Naive thymus-derived CD8-positive, alpha-beta T cell (primary cell): ENCODE measurements around the gene ADAM33. TPM values are rescaled to one million over a fixed set of nuclear protein-coding genes. Genes with fewer than 3 reads are reported as not detected.

Experiments
- ATAC-seq, 2 donors: fragments of 150-1000 bp; cut with Tn5 transposase in 1 of 2; sonication (Bioruptor Pico), chemical (Tn5 transposase) in 1 of 2; 1 replicate in 1 of 2; 2 replicates in 1 of 2; pipeline ENCODE4 v1.10.0; 2021; ENCODE audit warnings: mild to moderate bottlenecking in 2 of 2, moderate library complexity in 2 of 2
- POLR2A ChIA-PET: fragments of 350-600 bp; sonication (Branson Sonifier 250); formaldehyde crosslinking; loops from one replicate; lab custom pipeline; 2021; ENCODE audit warnings: antibody characterized with exemption; lab: Charles Lee
- DNase-seq, 10 donors: peaks; one replicate each; pipeline versions ENCODE4 v3.0.0 to v3.0.0-alpha.2; 2020 to 2022
- H3K27ac Mint-ChIP-seq, 10 donors: one replicate each; pipeline ENCODE4 v1.8.0; 2020 to 2022; ENCODE audit warnings: mild to moderate bottlenecking in 10 of 10, mixed read lengths in 10 of 10, moderate library complexity in 4 of 10, inconsistent platforms in 1 of 10
- H3K27me3 Mint-ChIP-seq, 5 donors: one replicate each; pipeline ENCODE4 v1.8.0; 2021 to 2022; ENCODE audit warnings: mixed read lengths in 5 of 5
- H3K36me3 Mint-ChIP-seq, 3 donors: one replicate each; pipeline ENCODE4 v1.8.0; 2020 to 2022; ENCODE audit warnings: mixed read lengths in 3 of 3, mild to moderate bottlenecking in 2 of 3, inconsistent platforms in 1 of 3
- H3K4me1 Mint-ChIP-seq, 4 donors: one replicate each; pipeline ENCODE4 v1.8.0; 2021 to 2022; ENCODE audit warnings: mixed read lengths in 4 of 4
- H3K4me3 Mint-ChIP-seq, 10 donors: one replicate each; pipeline ENCODE4 v1.8.0; 2020 to 2022; ENCODE audit warnings: mild to moderate bottlenecking in 10 of 10, mixed read lengths in 10 of 10, moderate library complexity in 6 of 10, inconsistent platforms in 1 of 10
- H3K9me3 Mint-ChIP-seq, 9 donors: one replicate each; pipeline ENCODE4 v1.8.0; 2020 to 2022; ENCODE audit warnings: mixed read lengths in 9 of 9, mild to moderate bottlenecking in 3 of 9, inconsistent platforms in 1 of 9, moderate library complexity in 1 of 9
- polyA plus RNA-seq, 3 donors: library from polyadenylated mRNA; unstranded; fragments of 300-500 nt; fragmentation: Illumina TruSeq; gene quantifications; one replicate each; pipeline ENCODE4 v1.2.3, GENCODE V29; 2021
- total RNA-seq, 8 experiments: library from RNA in 2 of 8; stranded (reverse) in 2 of 8; gene quantifications; one replicate each; pipeline ENCODE4 v1.2.3 and lab custom pipeline; 2021 to 2026

ADAM33 gene
- total and polyA plus RNA-seq, 5 experiments from 2014 or later = not detected

DNA sequence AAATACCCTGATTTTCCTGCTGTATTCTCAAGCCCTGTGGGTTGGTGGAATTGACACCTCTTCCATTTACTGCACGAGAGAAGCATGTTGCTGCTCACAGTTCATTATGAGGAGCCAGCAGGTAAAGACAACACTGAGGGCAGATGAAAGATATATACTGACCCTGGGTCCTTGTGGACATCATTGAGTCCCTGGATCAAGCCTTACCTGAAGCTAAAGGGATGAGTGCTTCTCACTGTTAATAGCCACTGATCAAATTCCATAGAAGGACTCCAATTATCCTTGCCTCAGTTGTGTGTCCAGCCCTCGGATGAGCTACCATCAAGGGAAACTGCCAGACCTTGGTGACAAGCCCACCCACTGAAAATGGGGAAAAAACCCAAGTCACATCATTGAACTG lies 38.3 kb upstream of the ADAM33 start:
- ATAC-seq (no peak), DNase-seq (no peak)
- Mint-ChIP-seq H3K27ac (no peak overlapping the region), H3K4me3 (no peak overlapping the region), H3K4me1 (peaks cover 0 to 3% (median 0%) of the 10 kb centered on the region in 4 donors), H3K27me3 (peaks cover 9 to 31% (median 22%) of the 10 kb centered on the region in 5 donors), H3K36me3 (no peaks in the 10 kb centered on the region), H3K9me3 (no peaks in the 10 kb centered on the region)
- POLR2A ChIA-PET = no interaction called here

DNA sequence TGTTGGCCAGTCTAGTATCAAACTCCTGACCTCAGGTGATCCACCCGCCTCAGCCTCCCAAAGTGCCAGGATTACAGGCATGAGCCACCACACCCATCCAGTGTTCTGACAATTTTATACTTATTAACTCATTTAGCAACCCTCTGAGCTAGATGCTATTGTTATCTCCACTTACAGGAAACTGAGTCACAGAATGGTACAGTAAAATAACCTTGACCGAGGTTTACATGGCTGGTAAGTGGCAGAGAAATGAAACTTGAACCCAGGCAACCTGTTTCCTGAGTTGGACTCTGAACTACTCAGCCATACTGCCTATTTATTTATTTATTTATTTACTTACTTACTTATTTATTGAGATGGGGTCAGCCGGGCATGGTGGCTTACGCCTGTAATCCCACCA lies 37.2 kb upstream of the ADAM33 start:
- no peaks in the 10 kb centered on the region for H3K36me3 Mint-ChIP-seq
- no peaks in the 10 kb centered on the region for H3K9me3 Mint-ChIP-seq
- no peak overlapping the region for H3K4me3 Mint-ChIP-seq

DNA sequence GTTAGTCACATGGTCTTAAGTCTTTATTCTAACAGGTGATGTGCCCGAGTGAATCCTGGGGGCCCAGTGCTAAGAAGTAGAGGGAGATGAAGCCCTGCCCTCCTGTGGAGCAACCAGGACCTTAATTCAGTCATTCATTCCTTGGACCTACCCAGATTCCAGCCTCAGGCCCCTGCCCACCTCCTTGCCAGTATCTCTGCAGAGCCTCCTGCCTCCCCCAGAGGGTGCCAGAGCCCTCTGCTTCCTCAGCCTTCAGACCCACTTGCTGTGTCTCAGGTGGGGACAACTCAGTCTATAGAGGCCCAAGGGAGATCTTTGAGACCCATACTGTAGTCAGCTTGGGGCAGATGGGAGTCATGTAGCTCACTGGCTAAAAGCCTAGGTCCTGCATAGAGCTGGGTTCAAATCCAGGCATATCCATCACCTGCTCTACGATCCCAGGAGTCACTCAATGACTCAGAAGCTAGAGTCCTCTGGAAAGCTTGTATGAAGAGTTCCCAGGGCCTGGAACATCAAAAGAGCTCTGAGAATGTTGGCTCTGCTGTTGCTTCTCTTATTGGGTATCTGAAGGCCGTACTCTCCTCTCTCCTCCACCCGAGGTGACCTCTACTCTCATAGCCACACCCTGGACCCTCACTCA lies 34.5 kb upstream of the ADAM33 start:
- Mint-ChIP-seq H3K4me1 (peaks cover 0 to 5% (median 0%) of the 10 kb centered on the region in 4 donors), H3K9me3 (no peaks in the 10 kb centered on the region), H3K27me3 (peaks cover 9 to 31% (median 22%) of the 10 kb centered on the region in 5 donors), H3K4me3 (no peak overlapping the region), H3K27ac (no peak overlapping the region), H3K36me3 (no peaks in the 10 kb centered on the region)
- ATAC-seq (peak; percentile 59 to 72), DNase-seq (peak in 6 of 10 donors; percentile 8 to 35 (median 15))
- POLR2A ChIA-PET = no interaction called here

More for the DNA sequence above, 37.2 kb upstream of the ADAM33 start:
- H3K27ac Mint-ChIP-seq = no peak overlapping the region
- ATAC-seq (no peak), DNase-seq (no peak)
- H3K4me1 Mint-ChIP-seq = peaks cover 0 to 3% (median 0%) of the 10 kb centered on the region in 4 donors
- peaks cover 9 to 31% (median 19%) of the 10 kb centered on the region in 5 donors for H3K27me3 Mint-ChIP-seq
- POLR2A ChIA-PET = no interaction called here

DNA sequence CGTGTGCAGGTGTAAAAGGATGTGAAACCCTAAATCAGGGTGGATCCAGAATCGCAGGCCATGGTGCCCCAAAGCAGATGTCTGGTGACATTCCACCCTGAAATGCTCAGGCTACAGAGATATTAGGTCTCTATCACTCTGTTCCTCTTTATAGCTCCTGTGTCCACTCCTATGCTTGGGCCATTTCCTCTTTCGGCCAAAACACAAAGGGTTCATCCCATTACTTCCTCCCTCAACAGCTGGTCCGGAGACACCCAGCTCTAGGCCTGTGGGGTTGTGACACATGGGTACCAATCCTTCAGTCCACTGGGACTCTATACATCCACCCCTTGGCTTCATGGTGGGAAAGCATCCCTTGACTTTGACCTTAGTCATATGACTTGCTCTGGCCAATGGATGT lies 32.3 kb upstream of the ADAM33 start:
- no peaks in the 10 kb centered on the region for H3K36me3 Mint-ChIP-seq
- no peak overlapping the region for H3K27ac Mint-ChIP-seq
- H3K4me3 Mint-ChIP-seq = no peak overlapping the region
- H3K27me3 Mint-ChIP-seq = peaks cover 3 to 20% (median 17%) of the 10 kb centered on the region in 5 donors
- DNase-seq = no peak
- POLR2A ChIA-PET = interaction anchor here (0.7 kb wide), 1 partner anchor 97 kb away, joined by 3 read pairs; no protein-coding TSS in a partner anchor
- no peak for ATAC-seq
- no peaks in the 10 kb centered on the region for H3K9me3 Mint-ChIP-seq
- peaks cover 0 to 4% (median 0%) of the 10 kb centered on the region in 4 donors for H3K4me1 Mint-ChIP-seq

DNA sequence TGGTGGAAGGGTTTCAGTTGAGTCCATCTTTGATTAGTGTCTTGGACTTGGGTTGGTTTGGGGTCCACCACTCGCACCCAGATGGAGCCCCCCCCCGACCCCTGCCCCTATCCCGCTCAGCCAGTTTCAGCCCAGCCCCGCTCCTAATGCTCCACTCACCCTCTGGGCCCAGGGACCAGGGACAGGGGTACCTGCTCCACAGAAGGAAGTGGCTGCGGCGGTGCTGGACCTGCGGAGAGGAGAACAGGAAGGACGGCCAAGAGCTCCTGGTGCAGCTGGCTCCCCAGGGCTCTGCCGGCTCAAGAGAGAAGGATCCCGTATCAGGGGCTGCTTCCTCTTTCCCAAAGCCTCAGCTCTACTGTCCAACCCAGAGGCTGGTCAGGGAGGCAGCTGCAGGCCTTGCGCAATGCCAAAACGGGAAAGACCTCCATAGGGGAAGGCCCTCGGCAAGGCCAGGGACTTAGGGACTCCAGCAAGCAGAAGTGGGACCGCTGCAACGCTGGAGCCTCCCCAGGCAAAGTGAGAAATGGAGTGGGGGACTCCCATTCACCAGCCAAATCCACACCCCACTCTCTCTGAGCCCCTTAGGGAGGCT lies 30.6 kb upstream of the ADAM33 start, which contains the start of gene SIGLEC1:
Gene SIGLEC1, minus strand, starts transcription at position 322 of the 595 bp plus-strand sequence. CDS start 5,472 bp downstream, outside the sequence.
- H3K36me3 Mint-ChIP-seq = no peaks in the 10 kb centered on the region
- peak in 1 of 10 donors; percentile 40 for DNase-seq

DNA sequence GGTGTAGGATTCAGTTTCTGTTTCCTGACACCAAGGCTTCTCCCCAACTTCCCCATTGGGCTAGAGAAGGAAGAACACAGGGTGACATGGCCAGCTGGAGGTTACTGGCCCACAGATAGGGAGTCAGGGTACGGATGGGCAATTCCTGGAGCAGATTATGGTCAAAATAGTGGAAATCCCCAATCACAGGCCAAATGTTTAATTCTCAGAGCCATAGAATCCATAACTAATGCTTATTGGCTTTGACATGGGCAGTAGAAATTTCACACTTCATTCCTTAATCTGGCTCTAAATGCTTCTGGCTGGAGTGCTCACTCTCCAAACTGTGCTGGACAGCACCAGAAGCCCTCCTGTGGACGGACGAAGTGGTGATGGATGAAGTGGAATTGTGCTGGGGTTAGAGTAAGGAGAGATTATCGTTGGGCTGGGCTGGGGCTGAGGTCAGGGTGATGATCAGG lies 29.7 kb upstream of the ADAM33 start:
- Mint-ChIP-seq H3K36me3 (no peaks in the 10 kb centered on the region), H3K9me3 (no peaks in the 10 kb centered on the region), H3K27ac (peak overlapping the region in 1 of 10 donors; percentile 79), H3K27me3 (peaks cover 0 to 10% (median 3%) of the 10 kb centered on the region in 5 donors), H3K4me1 (peaks cover 0 to 5% (median 0%) of the 10 kb centered on the region in 4 donors), H3K4me3 (peak overlapping the region in 1 of 10 donors; percentile 19)
- POLR2A ChIA-PET = interaction anchor here (0.8 kb wide), 1 partner anchor 23 kb away, joined by 3 read pairs; no protein-coding TSS in a partner anchor
- peak in 1 of 10 donors; percentile 36 for DNase-seq
- no peak for ATAC-seq

More for the DNA sequence above, 30.6 kb upstream of the ADAM33 start, which contains the start of gene SIGLEC1:
- no peaks in the 10 kb centered on the region for H3K9me3 Mint-ChIP-seq
- peaks cover 0 to 14% (median 9%) of the 10 kb centered on the region in 5 donors for H3K27me3 Mint-ChIP-seq
- H3K4me3 Mint-ChIP-seq = peak within 1 kb of the TSS in 1 of 10 donors; percentile 19
- POLR2A ChIA-PET = no interaction called here
- H3K4me1 Mint-ChIP-seq = peaks cover 0 to 5% (median 0%) of the 10 kb centered on the region in 4 donors
- peak within 1 kb of the TSS in 2 of 10 donors; percentile 24 to 79 for H3K27ac Mint-ChIP-seq
- no peak for ATAC-seq

DNA sequence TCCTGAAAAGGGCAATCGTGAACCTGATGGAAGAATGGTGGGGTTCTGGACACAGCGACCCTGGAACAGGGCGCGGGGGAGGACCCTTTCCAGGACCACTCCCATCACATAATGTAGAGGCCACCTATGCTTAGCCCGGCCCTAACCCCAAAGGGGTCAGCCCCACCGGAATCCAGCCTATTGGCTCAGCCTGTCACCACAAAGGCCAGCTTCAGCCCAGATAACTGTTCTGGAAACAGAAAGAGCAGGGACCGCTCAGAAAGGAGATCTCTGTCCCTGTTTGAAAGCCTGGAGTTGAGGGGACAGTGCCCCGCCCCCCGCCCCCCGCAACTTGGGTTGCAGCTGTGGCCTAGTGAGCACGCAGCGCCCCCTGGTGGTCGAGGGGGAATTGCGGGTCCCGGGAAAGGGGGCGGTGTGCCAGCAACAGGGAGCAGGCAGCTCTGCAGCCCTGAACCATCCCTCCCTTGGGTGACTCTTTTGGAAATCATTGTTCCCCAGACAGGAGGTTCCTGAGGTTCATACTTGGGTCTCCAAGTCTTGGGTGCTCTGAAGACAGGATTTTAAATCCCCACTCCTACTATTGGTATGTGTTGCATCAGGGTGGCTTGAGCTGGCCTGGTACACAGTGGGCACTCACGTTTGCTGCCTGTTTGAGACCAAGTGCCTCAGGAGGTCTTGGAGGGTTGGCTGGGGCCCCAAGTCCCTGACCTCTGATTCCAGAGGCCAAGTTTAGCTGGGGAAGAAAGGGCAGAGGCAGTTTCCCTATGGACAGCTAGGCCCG lies 29.1 kb upstream of the ADAM33 start:
- POLR2A ChIA-PET = interaction anchor here (0.8 kb wide), 1 partner anchor 22 kb away, joined by 3 read pairs; no protein-coding TSS in a partner anchor
- ATAC-seq = peak; percentile 59 to 67
- peaks cover 0 to 9% (median 1%) of the 10 kb centered on the region in 5 donors for H3K27me3 Mint-ChIP-seq

DNA sequence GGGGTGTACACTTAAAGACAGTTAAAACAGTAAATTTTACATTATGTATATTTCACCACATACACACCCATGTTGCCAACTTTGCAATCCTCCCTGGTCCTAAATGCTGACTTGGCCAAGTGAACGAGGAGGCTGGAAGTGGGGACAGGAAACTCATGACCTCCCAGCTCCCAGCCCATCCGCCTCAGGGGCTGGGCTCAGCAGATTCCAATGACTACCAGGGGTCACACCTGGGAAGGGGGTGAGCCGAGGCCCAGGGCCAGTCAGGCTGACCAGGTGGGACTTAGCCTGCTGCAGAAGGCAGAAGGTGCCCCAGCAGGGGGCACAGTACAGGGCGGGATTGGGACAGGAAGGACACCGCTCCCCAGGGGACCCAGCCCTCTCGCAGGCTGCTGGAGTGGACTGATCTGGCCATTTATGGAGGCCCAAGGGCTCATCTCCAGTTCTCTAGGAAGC lies 28.2 kb upstream of the ADAM33 start:
- H3K27ac Mint-ChIP-seq = no peak overlapping the region
- no peak overlapping the region for H3K4me3 Mint-ChIP-seq
- no peaks in the 10 kb centered on the region for H3K36me3 Mint-ChIP-seq
- no peaks in the 10 kb centered on the region for H3K9me3 Mint-ChIP-seq
- DNase-seq (peak in 1 of 10 donors; percentile 57), ATAC-seq (no peak)
- peaks cover 0 to 9% (median 1%) of the 10 kb centered on the region in 5 donors for H3K27me3 Mint-ChIP-seq
- H3K4me1 Mint-ChIP-seq = peaks cover 0 to 5% (median 0%) of the 10 kb centered on the region in 4 donors
- POLR2A ChIA-PET = no interaction called here

More for the DNA sequence above, 29.1 kb upstream of the ADAM33 start:
- Mint-ChIP-seq H3K9me3 (no peaks in the 10 kb centered on the region), H3K27ac (no peak overlapping the region), H3K4me1 (peaks cover 0 to 5% (median 0%) of the 10 kb centered on the region in 4 donors), H3K36me3 (no peaks in the 10 kb centered on the region), H3K4me3 (no peak overlapping the region)
- DNase-seq = peak; percentile 52 to 84 (median 72)

DNA sequence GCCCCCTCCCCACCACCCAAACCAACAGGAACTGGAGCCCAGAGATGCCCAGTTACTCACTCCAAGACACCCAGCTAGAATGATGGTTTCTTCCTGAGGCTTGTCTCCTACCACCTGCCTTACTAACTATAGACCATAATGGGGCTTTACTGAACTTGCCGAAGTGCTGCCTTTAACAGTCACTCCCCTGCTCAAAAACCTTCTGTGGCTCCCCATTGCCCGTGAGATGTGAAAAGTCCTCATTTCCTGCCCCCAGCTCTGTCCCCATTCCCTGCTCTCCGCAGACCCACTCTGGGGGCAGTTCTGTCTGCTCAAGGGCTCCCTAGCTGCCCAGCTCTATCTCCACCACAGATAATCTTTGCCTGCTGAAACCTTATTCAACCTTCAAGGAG lies 25.7 kb upstream of the ADAM33 start:
- no peaks in the 10 kb centered on the region for H3K36me3 Mint-ChIP-seq
- H3K4me3 Mint-ChIP-seq = no peak overlapping the region
- peaks cover 0 to 14% (median 1%) of the 10 kb centered on the region in 5 donors for H3K27me3 Mint-ChIP-seq
- no peaks in the 10 kb centered on the region for H3K9me3 Mint-ChIP-seq
- ATAC-seq = no peak
- POLR2A ChIA-PET = no interaction called here
- peaks cover 0 to 3% (median 0%) of the 10 kb centered on the region in 4 donors for H3K4me1 Mint-ChIP-seq
- peak overlapping the region in 2 of 10 donors; percentile 51 to 64 for H3K27ac Mint-ChIP-seq
- DNase-seq = peak in 1 of 10 donors; percentile 27

DNA sequence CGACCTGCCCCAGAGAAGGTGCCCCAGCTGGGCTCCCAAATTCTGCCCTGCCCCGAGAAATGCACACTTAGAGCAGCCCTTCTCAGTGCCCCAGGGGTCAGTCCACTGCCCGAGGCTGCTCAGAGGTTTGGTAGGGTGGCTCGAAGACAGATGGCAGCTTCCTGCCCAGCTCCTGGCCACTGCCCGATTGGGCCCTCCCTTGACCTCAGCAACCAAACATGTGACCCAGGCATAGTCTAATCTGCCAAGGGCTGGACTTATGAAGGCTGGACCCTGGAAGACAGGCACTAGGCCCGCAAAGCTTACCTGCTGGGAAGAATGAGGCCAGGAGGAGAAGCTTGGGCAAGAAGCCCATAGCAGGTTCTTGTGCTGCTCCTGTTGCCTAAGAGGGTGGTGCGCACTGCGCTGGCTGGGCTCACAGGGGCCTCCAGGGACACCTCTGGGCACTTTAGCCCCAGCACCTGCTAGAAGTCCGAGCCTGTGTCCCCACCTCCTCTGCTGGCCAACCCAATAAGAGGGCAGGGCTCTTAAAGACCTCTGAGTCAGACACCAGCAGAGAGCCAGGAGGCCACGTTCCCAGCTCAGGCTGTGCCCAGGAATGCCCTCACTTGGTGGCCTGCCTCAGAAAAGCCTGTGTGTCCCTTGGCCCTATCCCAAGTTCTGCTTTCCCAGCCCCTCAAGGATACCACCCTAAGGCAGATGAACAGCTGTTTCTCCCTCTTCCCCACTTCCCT lies 25.1 kb upstream of the ADAM33 start:
- Mint-ChIP-seq H3K4me1 (peaks cover 0 to 3% (median 0%) of the 10 kb centered on the region in 4 donors), H3K36me3 (no peaks in the 10 kb centered on the region), H3K27ac (no peak overlapping the region), H3K4me3 (no peak overlapping the region), H3K9me3 (no peaks in the 10 kb centered on the region), H3K27me3 (peaks cover 0 to 12% (median 1%) of the 10 kb centered on the region in 5 donors)
- DNase-seq = peak in 1 of 10 donors; percentile 52
- POLR2A ChIA-PET = no interaction called here
- ATAC-seq = no peak

DNA sequence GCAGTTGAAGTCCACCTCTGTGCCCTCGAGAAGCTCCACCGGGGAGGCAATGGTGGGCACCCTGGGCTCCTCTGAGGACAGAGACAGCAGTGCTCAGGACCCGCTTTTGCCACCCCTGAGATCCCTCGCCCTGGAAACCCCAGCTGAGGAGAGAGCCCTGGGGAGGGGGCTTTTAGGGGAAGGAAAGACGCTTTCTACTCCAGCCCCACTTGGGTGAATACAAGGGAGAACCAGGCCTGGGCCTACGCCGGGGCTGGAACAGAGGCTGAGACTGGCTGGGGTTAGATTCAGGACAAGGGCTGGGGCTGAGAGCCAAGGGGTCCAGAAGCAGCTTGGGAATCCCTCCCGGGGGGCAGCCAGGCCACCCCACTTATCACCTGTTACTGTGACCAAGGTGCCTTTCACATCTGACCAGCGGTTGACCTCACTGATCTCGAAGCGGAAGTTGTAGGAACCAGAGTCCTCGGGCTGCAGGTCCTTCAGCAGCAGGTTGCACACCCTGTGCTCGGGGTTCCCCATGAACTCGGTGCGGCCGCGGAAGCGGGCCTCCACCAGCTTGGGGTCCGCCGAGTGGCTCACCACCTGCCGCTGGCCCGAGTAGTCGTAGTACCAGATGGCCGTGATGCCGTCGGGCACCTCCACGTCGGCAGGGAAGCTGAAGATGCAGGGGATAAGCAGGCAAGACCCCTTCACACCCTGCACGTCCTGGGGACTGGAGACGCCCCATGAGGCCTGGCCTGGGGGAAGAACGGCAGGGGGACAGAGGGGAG lies 24.3 kb upstream of the ADAM33 start:
- ATAC-seq (no peak), DNase-seq (peak in 1 of 10 donors; percentile 64)
- no peaks in the 10 kb centered on the region for H3K9me3 Mint-ChIP-seq
- H3K36me3 Mint-ChIP-seq = no peaks in the 10 kb centered on the region
- H3K27me3 Mint-ChIP-seq = peaks cover 0 to 4% (median 0%) of the 10 kb centered on the region in 5 donors
- H3K27ac Mint-ChIP-seq = no peak overlapping the region
- H3K4me3 Mint-ChIP-seq = no peak overlapping the region
- POLR2A ChIA-PET = no interaction called here
- peaks cover 0 to 3% (median 0%) of the 10 kb centered on the region in 4 donors for H3K4me1 Mint-ChIP-seq
